ENCODE results near the gene CASK.
A peak's percentile ranks its signal among the peaks of the same experiment; 100 is the strongest.

Gene CASK

GRCh38 chrX:41559235-41560052, 363.9 kb downstream of the CASK start:
- DNase-seq (ENCODE audit: extremely low read depth, low read depth) = peak; percentile 61
- no peak overlapping the region for H3K4me3 ChIP-seq (replicated peaks; ENCODE audit: low read depth, low read length)
- TF ChIP-seq, protein P1, sequence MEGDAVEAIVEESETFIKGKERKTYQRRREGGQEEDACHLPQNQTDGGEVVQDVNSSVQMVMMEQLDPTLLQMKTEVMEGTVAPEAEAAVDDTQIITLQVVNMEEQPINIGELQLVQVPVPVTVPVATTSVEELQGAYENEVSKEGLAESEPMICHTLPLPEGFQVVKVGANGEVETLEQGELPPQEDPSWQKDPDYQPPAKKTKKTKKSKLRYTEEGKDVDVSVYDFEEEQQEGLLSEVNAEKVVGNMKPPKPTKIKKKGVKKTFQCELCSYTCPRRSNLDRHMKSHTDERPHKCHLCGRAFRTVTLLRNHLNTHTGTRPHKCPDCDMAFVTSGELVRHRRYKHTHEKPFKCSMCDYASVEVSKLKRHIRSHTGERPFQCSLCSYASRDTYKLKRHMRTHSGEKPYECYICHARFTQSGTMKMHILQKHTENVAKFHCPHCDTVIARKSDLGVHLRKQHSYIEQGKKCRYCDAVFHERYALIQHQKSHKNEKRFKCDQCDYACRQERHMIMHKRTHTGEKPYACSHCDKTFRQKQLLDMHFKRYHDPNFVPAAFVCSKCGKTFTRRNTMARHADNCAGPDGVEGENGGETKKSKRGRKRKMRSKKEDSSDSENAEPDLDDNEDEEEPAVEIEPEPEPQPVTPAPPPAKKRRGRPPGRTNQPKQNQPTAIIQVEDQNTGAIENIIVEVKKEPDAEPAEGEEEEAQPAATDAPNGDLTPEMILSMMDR (IDR thresholded peaks at IDR 0.05; ENCODE audit: low read depth, low read length, missing control alignments) = no peak

GRCh38 chrX:41558531-41558930, 364.8 kb downstream of the CASK start:
- TF ChIP-seq, protein P1 (IDR thresholded peaks at IDR 0.05; ENCODE audit: low read depth, low read length, missing control alignments) = peak; percentile 4
- no peak for DNase-seq (ENCODE audit: extremely low read depth, low read depth)
- H3K4me3 ChIP-seq (replicated peaks; ENCODE audit: low read depth, low read length) = no peak overlapping the region

- DNase-seq (ENCODE audit: extremely low read depth, low read depth) = no peak
- no peak overlapping the region for H3K4me3 ChIP-seq (replicated peaks; ENCODE audit: low read depth, low read length)
- TF ChIP-seq, protein P1 (IDR thresholded peaks at IDR 0.05; ENCODE audit: low read depth, low read length, missing control alignments) = no peak
These were observed 366.4 kb downstream of the CASK start for GRCh38 chrX:41556958-41557357.

DNA sequence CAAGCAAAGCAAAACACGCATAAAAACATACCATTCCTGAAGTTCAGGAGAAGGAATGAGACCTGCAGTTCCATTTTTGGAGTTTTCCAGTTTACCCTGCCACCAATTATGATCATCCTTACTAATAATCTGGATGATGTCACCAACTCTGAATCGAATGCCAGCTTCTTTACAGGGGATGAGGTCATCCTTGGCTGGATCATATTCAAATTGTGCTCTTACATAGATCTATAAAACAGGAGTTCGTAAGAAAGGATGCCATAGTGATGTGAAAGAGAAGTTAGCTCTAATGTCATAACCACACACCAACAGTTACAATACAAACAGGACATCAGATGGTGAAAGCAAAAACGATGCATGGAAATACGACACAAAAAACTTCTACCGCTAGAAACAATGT, 369.7 kb downstream of the CASK start:
- no peak for DNase-seq (ENCODE audit: extremely low read depth, low read depth)
- no peak overlapping the region for H3K4me3 ChIP-seq (replicated peaks; ENCODE audit: low read depth, low read length)
- TF ChIP-seq, protein P1 (IDR thresholded peaks at IDR 0.05; ENCODE audit: low read depth, low read length, missing control alignments) = no peak

GRCh38 chrX:41548411-41548810, 374.9 kb downstream of the CASK start:
- TF ChIP-seq, protein P1 (IDR thresholded peaks at IDR 0.05; ENCODE audit: low read depth, low read length, missing control alignments) = no peak
- DNase-seq (ENCODE audit: extremely low read depth, low read depth) = no peak
- H3K4me3 ChIP-seq (replicated peaks; ENCODE audit: low read depth, low read length) = no peak overlapping the region

DNA sequence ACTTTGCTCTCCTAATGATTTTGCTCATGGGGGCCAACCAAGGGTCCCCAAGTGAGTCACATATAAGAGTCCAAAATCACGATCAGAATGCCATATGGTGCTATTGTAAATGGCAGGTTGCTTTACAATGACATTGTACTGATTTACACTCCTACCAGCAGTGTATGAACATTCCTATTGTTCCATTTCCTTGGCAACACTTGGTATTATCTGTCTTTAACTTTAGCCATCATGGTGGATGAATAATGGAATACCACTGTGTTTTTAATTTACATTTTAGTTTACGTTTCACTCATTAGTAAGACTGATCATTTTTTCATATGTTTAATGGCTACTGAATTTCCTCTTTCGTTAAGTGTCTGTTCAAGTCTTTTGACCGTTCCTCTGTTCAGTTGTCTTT, 379.7 kb downstream of the CASK start:
- TF ChIP-seq, protein P1 (IDR thresholded peaks at IDR 0.05; ENCODE audit: low read depth, low read length, missing control alignments) = no peak
- DNase-seq (ENCODE audit: extremely low read depth, low read depth) = no peak
- no peak overlapping the region for H3K4me3 ChIP-seq (replicated peaks; ENCODE audit: low read depth, low read length)
